NCI-H510A (cell line): ENCODE measurements around the gene ANO2.

Source experiments
- DNase-seq: peaks from one replicate; lab custom pipeline; 2025; lab: John Stamatoyannopoulos, UW

The ANO2 gene

DNA sequence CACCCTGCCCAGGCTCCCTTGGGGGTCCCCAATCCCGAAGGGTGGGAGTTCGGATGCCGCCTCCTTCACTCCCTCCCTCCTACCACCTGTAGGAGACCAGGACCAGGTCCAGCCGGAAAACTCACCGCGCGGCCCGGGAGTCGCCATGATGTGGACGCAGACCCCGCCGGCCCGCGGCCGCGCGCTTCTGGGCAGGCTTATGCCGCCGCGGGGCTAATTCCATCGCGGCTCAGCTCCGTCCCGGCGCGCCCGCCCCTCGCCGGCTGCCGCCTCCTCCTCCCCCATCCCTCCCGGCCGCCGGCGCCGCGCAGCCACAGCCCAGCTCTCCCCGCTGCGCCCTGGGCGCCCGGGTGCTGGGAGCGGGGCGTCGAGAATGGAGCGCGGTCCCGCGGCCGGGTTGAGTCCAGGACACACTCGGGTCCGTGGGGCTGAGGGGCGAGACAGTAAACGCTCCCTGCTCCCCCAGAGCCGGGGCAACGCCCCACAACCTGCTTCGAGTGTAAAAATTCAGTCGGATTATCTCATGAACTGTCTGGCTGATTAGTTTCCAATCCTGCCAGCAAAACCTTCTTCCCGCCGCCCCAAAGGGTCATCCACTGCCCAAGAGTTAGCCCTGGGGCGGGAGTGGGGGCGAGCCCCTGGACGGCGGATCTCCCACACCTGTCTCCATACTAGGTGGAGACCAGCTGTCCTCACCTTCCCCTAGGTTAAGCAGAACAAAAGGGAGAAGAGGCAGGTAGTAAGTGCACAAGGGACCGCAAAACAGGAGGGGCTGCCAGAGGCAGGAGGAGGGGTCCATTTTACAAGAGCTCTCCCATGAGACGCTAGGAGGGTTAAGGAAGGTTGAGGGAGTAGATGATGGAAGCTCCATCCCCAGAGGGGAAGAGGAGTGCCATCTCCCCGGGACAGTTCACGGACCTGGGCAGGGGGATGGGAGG, at the start of gene ANO2:
Gene ANO2, minus strand, starts transcription at position 189 of the 938 bp plus-strand sequence. Its CDS starts 42 bp downstream, at position 147.
- no peak for DNase-seq

DNA sequence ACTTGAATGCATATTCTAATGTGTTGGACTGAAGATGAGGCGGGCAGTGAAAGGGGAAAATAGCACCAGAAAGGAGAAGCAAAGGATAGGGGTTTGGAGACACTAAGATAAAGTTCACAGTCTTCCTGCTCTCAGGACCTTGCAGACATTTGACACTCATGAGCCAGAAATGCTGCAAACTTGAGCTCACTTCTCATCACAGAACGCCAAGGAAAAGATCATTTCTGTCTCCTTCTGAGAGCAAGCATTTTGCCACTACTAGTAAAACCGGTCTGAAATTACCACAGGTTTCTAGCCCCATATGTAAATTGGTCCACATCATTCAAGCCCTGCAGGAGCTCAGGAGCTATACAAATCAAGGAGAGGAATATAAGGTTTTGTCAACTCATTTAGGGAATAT, 44.6 kb upstream of the ANO2 start:
- DNase-seq, result no peak

DNA sequence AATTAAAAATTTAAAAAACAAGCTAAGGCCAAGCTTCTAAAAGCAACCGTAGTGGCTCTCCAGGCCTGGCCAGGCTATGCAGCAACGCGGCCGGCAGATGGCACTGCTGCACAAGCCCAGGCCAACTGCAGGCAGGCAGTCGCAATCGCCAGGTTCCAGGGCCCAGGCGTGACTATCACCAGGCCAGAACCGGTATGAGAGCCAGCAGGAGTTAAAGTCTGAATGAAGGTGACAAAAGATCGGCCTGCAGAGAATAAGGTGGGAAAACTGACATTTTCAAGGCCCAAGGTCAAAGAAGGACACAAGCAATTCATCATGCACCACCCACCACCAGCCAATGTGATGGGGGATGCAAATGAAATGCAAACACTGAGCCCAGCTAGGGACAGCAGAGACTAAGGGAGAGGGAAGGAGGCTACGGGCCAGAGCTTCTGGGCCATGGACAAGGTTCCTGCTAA, 43.6 kb upstream of the ANO2 start:
- peak; percentile 35 for DNase-seq

DNA sequence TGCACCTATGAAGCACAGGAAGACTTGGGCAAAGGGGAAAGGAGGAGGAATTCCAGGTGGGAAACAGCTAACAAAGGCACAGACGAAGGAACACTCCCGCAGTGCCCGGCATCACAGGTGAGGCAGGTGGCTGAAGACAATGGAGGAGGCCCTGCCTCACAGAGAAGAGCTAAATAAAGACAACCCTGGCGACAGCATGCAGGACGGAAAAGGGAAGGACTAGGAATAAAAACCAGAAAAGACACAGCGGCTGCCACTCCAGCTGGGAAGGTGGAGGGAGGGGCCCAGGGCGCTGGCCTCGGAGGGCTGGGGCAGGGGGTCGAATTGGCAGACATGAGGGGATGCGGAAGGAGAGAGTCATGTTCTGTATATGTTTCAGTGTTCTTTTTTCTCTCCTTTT, 43.0 kb upstream of the ANO2 start:
- DNase-seq, result no peak

DNA sequence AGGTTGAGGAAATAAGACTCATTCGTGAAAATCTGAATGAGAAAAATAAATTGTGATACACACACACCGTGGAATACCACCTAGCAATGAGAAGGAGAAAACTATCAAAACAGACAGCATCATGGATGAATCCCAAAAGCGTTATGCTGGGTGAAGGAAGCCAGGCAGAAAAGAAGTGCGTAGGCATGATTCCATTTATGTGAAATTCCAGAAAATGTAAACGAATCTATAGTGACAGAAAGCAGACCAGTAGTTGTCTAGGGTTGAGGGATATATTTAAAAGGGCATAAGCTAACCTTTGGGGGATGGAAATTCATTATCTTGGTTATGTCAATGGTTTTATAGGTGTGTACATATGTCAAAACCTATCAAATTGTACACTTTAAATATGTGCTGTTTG, 42.5 kb upstream of the ANO2 start:
- DNase-seq, result no peak

DNA sequence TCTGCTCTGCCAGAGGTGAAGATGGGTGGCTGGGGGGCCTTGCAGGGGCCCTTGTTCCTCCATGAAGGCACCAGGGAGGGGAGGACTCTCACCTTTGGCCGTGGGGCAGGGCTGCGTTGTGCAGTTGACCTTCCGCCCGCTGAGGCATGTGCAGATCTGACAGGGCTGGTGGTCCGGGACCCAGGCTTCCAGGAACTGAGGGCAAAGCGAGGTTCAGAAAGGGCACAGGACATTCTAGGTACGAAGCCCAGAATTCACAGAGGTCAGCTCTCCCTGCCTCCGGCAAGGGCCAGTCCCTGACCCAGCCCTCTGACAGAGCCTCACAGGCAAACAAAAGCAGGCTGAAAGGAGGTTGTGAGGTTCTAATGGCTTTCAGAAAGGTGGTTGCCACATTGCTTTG, 40.4 kb upstream of the ANO2 start:
- DNase-seq, result no peak

DNA sequence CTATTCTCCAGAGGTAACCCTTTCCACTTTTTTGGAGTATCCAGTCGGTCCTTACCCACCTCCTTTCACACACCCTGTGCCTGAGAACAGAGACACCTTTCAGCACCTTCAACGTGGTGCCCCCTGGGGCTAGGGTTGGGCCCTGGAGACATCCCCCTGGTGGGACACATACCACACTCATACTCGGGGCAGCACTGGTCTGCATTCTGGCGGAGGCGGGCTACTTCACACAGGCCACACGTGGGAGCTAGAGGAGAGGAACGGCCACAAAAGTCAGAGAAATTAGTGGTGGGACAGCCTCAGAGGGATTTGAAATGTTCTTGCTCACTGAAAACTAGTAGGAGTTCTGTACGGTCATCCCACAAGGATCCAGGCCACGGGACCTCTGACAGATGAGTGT, 39.8 kb upstream of the ANO2 start:
- no peak for DNase-seq

DNA sequence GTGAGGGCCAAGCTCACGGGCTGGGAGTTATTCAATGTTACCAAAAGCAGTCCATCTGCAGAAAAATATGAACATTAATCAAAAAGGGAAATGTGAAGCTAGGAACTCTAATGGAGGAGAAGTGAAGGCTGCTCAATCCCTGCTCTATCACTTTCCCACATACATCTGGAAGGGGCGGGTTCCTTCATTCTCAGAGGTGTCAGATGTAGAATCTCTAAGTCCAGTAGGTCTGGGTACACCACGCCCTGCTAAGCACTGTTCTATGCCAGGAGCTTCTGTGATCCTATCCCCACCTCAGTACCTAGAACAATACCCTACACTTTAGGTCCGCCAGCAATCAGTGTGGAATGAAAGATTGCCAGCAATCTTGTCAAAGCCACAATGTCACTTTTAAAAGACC, 37.0 kb upstream of the ANO2 start:
- DNase-seq, result no peak

DNA sequence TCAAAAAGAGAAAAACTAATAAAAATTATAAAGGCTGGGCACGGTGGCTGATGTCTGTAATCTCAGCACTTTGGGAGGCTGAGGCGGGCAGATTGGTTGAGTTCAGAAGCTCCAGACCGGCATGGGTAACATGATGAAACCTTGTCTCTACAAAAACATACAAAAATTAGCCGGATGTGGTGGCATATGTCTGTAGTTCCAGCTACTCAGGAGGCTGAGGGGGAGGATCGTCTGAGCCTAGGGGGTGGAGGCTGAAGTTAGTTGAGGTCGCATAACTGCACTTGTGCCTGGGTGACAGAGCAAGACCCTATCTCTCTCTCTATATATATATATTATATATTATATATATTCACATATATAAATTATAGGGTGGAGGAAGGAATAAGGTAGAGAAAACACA, 32.5 kb upstream of the ANO2 start:
- DNase-seq, result no peak

DNA sequence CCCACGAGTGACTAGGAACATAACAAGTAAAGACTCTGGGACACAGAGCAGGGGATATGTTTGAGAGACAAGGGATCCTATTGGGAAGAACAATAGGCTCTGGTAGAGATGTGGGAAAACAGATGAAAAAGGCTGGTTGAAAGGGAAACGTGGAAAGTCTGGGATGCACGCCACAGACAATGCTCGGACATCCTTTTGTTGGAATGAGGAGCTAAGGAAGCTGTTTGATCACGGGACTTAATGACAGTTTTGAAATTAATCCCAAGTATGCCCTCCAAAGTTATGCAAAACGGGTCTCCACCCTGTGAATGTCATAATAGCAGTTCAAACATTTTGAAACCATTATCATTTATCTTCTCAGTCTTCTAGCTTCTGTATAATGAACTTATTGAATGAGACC, 31.7 kb upstream of the ANO2 start:
- no peak for DNase-seq

DNA sequence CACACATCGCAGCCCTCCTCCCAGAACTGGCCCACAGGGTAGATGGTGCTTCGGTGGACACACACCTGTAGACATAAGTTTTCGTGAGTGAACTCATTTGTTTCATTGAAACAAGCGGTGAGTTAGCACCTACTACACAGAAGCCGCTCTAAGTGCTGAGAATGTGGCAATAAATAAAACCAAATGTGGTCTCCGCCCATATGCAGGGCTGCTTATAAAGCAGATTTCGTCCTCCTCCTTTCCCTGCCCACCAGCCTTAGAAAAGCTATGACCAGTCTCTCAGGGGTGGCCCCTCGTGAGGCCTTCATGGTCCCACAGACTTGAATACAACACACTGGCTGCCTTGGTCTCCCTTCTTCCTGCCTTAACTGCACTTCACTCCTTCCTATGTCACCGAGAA, 31.1 kb upstream of the ANO2 start:
- no peak for DNase-seq

DNA sequence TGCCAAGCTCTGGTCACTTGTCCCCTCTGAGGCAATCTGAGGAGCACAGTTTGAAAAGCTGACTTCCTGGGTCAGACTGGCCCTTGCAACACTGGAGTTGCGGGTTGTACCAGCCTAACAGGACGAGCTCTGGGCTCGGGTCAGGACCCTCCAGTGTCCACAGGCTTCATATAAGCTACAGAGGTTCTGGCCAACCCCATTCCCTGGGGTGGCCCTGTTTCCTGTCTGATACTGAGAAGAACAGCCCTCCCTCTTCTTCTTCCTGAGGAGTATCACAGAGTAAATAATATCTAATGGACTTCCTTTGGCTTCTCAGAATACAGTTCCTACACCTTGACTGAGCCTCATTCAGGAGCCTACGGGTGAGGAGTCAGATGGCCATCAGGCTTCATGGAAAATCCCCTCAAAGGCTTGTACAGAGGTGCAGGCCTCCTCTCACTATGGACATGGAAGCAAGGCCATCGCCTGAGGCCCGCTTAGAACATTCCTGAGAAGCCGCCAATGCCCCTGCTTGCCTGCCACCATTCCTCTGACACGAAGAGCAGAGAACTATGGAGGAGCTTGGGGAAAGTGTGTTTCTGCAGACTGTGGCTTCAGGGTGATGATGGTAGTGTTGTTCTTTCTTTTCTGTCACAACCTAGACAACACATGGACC, 28.5 kb upstream of the ANO2 start:
- DNase-seq, result no peak

DNA sequence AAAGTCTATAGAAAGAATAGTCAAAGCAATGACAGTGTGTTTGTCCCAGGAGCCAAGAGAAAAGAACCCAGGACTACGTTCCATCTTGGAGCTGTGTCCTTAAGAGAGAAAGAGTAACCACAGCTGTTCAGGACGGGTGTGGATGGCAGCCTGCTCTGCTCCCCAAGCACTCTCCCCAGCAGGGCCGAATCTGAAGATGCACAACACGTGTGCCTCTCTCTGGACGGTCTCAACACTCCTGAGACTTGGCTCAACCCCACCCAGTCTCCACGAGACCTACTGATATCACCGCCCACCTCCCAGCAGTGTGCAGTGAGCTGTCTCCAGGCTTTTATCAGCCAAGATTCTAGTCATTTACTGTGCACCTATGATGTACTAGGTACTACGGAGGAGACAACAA, 27.3 kb upstream of the ANO2 start:
- DNase-seq, result no peak

DNA sequence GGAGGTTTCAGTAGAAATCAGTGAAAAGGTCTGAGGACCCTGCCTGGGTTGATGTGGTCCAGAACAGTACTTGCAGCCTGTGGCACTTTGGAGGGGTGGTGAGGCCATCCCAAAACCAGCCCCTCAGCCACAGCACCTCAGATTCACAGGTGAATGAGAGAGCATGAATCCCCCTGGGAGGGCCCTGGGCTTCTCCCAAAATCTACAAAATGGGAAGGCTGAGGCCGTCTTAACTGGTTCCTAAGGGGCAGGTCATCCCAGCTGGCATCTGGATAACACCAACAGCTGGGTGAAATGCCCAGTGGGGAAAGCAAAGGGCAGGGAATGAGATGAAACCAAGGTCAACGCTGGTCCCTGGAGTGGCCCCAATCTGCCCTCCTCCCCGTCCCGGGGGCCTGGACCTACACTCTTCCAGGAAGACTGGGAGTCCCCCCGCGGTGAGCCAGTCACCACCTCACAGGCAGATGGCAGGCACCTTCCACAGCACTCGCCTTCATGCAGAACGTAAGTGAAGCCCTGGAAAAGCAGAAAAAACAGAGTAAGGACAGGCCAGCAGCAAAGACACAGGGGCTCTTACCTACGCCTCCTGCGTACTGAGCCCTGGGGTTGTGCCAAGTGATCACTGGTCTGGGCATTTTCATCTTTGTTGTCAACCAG, 26.3 kb upstream of the ANO2 start:
- DNase-seq, result no peak

DNA sequence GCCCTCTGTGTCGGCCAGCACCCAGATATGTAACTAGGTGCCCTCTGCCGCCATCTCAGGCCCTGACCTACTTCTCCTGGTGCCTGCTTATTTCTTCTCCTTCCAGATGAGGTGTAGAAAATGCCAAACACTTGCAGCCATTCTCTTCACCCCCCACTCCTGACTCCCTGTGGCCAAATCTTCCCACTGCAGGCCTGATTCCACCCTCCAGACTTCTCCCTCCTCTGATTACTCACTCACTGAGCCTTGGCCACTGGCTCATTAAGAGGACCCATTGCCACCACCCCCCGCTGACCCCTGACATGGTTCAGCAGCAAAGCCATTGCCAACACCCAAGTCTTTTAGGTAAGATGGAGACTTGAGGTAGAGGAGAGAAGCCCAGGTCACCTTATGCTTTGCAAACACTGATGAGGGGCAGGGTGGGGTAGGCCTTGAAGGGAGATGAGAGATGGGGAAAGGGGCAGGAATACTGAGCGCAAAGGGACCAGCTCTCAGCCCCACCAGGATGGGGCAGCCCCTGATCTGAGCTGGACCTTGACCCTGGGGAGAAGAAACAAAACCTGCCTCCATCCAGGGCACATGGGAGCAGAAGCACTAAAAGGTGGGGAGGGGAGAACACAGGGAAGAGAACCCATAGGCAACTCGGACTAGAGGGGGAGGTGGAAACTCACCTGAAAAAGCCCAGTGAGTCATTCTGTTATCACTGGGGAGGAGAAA, 25.1 kb upstream of the ANO2 start:
- no peak for DNase-seq

DNA sequence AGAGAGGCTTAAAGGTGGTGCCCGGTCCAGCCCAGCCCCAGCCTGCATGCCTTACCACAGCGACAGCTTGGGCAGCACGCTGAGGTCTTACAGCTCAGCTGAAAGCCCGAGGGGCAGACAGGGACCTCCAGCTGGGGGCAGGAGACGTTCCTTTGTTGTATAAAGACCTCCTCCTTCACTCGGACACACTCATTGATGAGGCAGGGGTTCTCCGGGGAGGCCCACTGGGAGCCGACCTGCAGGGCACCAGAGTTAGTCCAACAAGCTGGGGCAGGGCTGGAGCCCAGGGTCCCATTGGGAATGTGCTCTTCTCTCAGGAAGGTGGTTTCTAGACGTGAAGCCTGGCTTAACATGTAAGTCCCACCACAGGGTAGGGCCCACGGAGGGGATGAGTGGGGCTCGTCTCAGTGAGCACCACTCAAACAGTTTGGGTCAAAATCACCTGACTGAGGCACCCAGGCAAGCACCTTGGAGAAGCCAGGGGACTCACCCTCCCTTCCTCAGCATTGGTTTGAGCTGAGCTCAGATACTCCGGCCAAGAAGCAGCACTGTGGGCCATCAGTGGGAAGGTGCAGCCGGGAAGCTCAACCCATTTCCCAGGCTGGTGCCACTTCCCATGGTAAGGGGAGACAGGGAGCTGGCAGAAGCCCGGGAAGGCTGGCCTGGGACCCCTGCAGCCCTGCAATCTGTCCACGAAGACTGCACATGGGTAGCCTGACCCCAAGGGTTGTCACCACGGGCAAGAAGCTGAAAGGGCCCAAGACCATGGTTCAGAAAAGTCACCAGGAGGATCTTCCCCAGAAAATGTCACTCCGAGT, 24.3 kb upstream of the ANO2 start:
- no peak for DNase-seq

DNA sequence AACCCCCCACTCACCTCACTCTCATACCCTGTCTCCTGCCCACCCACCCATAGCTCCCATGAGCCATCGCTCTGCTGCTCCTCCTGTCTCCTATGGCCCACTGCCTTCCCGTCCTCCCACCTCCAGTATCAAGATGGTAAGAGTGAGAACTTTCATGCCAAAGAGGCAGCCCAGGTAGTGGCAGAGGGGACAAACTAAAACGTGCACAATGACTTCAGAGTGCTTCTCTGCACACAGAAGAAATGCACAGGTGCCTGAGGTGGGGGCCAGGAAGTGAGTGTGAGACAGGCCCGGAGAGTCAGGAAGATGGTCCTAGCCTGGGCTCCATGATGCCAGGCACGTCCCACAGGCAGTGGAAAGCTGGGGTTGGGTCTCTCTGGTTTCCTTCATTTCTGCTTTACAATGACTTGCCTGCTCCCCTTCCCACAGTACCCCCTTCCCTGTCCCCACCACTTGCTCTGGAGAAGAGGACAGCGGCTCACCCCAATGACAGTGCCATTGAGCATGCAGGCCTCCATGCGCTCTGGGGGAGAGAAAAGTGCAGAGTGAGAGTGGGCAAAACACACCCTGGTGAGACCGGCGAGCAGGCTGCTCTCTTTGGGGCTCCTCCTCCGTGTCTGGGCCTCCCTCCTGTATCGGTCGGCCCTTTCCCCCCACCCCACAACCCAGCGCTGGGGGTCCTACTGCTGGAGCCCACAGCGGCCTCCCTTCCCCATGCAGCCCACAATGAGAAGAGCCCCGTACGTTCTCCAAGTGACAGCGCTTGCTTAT, 22.8 kb upstream of the ANO2 start:
- DNase-seq, result no peak

DNA sequence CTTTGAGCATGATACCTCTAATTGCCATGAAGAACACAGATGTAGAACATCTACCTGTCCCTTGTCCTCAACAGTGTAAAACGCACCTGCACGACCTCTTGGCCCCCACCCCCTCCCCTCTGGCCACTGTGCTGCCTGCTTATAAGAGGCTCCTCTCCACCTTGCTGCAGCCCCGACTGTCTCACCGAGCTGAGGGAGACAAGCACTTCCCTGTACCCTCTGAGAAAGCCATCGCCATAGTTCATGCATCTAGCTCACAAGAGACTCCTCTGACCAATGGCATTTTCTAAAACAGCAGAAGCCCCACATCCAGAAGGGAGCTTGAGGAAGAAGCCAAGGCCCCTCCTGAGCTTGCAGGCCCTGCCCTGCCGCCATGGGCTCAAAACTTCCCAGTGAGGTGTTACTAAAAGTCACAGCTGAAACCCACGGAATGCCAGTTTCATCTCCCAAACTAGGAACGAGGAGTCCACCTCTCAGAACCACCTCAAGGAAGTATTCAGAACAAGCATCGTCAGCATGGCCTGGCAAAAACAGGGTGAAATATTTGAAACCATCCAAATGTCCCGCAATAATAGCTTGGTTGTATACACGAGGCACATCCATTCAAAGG, 21.5 kb upstream of the ANO2 start:
- DNase-seq, result no peak

DNA sequence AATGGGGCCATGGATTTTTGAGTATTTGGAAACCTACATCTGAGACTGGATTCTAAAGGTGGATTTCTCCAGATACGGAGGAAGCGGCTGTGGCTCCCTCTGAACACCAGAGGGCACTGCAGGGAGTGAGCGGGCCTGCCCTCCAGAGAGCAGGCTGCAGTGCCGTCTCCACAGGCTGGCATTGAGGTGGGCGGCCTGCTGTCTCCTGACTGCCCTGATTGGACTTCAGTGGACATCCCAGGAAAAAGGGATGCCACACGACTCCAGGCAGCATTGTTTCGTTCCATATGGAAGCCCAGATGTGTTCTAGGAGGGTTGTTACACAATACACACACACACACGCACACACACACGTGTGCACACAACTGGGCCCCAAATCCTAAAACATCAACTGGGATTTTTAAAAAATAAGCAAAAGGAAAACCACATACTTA, 20.9 kb upstream of the ANO2 start:
- no peak for DNase-seq
